ENCODE measurements around the gene CSMD2. TPM values are rescaled to one million over a fixed set of nuclear protein-coding genes. Genes with fewer than 3 reads are reported as not detected.

The CSMD2 gene
- total RNA-seq, 1 experiment from 2014 or later: not detected

DNA sequence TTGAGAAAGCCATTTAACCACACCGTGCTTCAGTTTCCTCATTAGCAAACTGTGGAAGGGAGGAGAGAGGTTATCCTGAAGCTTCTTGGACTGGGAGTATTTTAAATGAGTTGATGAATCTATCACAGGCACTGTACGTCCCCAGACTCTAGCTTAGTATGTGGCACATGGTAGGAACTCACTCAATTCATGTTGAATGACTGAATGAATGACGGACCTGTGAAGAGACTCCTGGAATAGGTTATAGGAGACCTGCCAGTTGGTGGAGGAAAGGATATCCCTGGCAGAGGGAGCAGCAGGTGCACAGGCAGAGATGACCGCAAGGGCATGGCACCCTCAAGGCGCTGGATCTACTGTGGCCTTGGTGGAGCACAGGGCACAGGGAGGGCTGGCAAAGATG lies 182.6 kb downstream of the CSMD2 start:
- TF ChIP-seq EZH2 (IDR thresholded peaks at IDR 0.05; ENCODE audit: low read depth): no peak
- TF ChIP-seq, protein P1, sequence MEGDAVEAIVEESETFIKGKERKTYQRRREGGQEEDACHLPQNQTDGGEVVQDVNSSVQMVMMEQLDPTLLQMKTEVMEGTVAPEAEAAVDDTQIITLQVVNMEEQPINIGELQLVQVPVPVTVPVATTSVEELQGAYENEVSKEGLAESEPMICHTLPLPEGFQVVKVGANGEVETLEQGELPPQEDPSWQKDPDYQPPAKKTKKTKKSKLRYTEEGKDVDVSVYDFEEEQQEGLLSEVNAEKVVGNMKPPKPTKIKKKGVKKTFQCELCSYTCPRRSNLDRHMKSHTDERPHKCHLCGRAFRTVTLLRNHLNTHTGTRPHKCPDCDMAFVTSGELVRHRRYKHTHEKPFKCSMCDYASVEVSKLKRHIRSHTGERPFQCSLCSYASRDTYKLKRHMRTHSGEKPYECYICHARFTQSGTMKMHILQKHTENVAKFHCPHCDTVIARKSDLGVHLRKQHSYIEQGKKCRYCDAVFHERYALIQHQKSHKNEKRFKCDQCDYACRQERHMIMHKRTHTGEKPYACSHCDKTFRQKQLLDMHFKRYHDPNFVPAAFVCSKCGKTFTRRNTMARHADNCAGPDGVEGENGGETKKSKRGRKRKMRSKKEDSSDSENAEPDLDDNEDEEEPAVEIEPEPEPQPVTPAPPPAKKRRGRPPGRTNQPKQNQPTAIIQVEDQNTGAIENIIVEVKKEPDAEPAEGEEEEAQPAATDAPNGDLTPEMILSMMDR (conservative IDR thresholded peaks at IDR 0.05): no peak
- Histone ChIP-seq H3F3A (ENCODE audit: insufficient read depth, low read depth) (no peaks in the 10 kb centered on the region), H3K79me2 (ENCODE audit: low read depth) (no peaks in the 10 kb centered on the region), H3K4me3 (no peak overlapping the region), H3K27me3 (ENCODE audit: insufficient read depth, low read depth) (peaks cover 37% of the 10 kb centered on the region), H3K9me2 (ENCODE audit: insufficient read depth) (no peaks in the 10 kb centered on the region), H3K4me2 (no peak overlapping the region), H3K4me1 (replicated peaks; ENCODE audit: insufficient read depth) (no peaks in the 10 kb centered on the region), H4K20me1 (ENCODE audit: insufficient read depth) (no peaks in the 10 kb centered on the region), H3K36me3 (ENCODE audit: low read depth) (no peaks in the 10 kb centered on the region), H2AFZ (no peak overlapping the region), H3K9me3 (ENCODE audit: insufficient read depth, low read depth) (no peaks in the 10 kb centered on the region), H3K27ac (no peak overlapping the region)
- intact Hi-C loops (cut with micrococcal nuclease; ENCODE audit: unreplicated experiment): no loop called here
- POLR2A ChIA-PET (ENCODE audit: unreplicated experiment): no interaction called here
- no TSS peak for BruUV-seq (replicated peaks)
- CTCF ChIA-PET: no interaction called here
- DNase-seq: no peak

DNA sequence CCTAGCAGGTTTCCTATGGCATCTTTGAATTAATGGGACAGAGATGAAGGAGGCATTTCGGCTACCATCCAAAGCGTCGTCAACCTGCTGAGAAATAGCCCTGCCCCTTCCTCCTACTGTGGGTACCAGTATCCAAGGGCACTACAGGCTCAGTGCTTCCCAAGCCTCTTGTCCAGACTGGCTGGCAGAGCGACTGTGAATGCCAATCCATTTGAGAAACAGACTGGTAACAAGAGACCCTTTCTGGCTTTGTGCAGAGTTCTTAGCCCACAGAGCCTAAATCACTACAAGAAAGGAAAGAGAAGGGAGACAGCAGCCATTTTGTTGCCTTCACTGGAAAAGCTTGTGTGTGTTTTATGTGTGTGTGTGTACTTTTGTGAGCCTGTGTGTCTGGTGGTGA lies 185.7 kb downstream of the CSMD2 start:
- ChIA-PET CTCF (no interaction called here), POLR2A (ENCODE audit: unreplicated experiment) (no interaction called here)
- Histone ChIP-seq H3K36me3 (ENCODE audit: low read depth) (no peaks in the 10 kb centered on the region), H3K4me1 (replicated peaks; ENCODE audit: insufficient read depth) (no peaks in the 10 kb centered on the region), H3K9me3 (ENCODE audit: insufficient read depth, low read depth) (no peaks in the 10 kb centered on the region), H3K4me2 (no peak overlapping the region), H3K27ac (no peak overlapping the region), H4K20me1 (ENCODE audit: insufficient read depth) (no peaks in the 10 kb centered on the region), H3K79me2 (ENCODE audit: low read depth) (no peaks in the 10 kb centered on the region), H3K4me3 (no peak overlapping the region), H3K27me3 (ENCODE audit: insufficient read depth, low read depth) (peaks cover 34% of the 10 kb centered on the region), H3K9me2 (ENCODE audit: insufficient read depth) (no peaks in the 10 kb centered on the region), H2AFZ (no peak overlapping the region), H3F3A (ENCODE audit: insufficient read depth, low read depth) (no peaks in the 10 kb centered on the region)
- intact Hi-C loops (cut with micrococcal nuclease; ENCODE audit: unreplicated experiment): no loop called here
- no TSS peak for BruUV-seq (replicated peaks)
- DNase-seq: no peak
- no peak for TF ChIP-seq EZH2 (IDR thresholded peaks at IDR 0.05; ENCODE audit: low read depth)
- TF ChIP-seq, protein P1 (conservative IDR thresholded peaks at IDR 0.05): no peak

DNA sequence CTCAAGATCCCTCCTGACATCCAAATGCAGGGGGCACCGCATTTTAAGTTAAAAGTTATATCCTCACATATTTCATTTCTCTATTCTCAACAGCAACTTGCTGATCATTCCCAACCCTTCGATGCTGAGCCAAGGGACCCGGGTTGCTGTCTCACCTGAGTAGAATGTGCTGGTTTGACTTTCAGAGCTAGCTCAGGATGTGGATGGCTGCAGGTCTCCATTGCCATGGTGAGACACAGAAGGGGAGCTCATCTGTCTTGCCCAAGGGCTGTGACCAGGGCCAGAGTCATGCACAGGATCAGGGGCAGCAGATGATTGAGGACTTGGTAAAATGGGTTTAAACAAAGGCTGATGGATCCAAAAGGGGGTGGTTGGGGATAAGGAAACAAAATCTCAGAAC lies 189.1 kb downstream of the CSMD2 start:
- POLR2A ChIA-PET (ENCODE audit: unreplicated experiment): no interaction called here
- DNase-seq: no peak
- intact Hi-C loops (cut with micrococcal nuclease; ENCODE audit: unreplicated experiment): no loop called here
- Histone ChIP-seq H3K27me3 (ENCODE audit: insufficient read depth, low read depth) (peaks cover 37% of the 10 kb centered on the region), H3K9me2 (ENCODE audit: insufficient read depth) (no peaks in the 10 kb centered on the region), H3K9me3 (ENCODE audit: insufficient read depth, low read depth) (no peaks in the 10 kb centered on the region), H3K4me3 (no peak overlapping the region), H3K4me2 (no peak overlapping the region), H3K27ac (no peak overlapping the region), H3F3A (ENCODE audit: insufficient read depth, low read depth) (no peaks in the 10 kb centered on the region), H3K4me1 (replicated peaks; ENCODE audit: insufficient read depth) (no peaks in the 10 kb centered on the region), H2AFZ (no peak overlapping the region), H3K36me3 (ENCODE audit: low read depth) (no peaks in the 10 kb centered on the region), H4K20me1 (ENCODE audit: insufficient read depth) (no peaks in the 10 kb centered on the region), H3K79me2 (ENCODE audit: low read depth) (no peaks in the 10 kb centered on the region)
- CTCF ChIA-PET: no interaction called here
- BruUV-seq (replicated peaks): no TSS peak
- TF ChIP-seq, protein P1 (conservative IDR thresholded peaks at IDR 0.05): no peak
- no peak for TF ChIP-seq EZH2 (IDR thresholded peaks at IDR 0.05; ENCODE audit: low read depth)

Data from PC-9 (cell line).